NOMO-1 (cell line): ENCODE data around the gene FAM163B.
"Not testable (repeated sequence)": the region's sequence is repeated elsewhere in the genome, so short reads cannot be mapped to it uniquely, and the experiment has no call there.

ENCODE experiments used
- DNase-seq, 2 experiments: peaks; one replicate each; lab custom pipeline; 2025; ENCODE audit not compliant: unreplicated experiment in 2 of 2; lab: John Stamatoyannopoulos, UW

Gene FAM163B

DNA sequence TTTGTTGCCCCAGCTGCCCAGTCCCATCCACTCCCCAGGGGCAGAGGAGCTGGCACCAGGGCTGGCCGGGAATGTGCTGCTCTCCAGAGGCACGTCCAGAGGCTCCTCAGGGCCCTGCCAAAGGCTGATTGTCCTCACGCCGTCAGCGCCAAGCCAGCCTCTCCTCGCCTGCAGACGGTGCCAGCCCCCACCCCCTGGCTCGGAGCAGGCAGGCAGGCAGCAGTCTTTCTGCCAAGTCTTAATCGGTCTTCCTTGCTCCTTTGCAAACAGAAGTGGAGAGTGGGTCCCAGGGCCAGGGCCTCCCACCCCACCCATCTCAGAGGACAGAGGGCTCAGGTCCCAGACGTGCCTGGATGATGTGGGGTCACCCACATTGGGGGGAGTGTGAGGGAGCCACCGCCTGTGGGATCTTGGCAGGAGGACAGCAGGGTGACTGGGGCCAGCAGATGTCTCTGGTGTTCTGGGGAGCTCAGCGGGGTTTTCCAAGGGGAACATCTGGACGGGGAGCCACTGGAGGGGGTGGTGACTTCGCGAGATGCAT lies 36.3 kb downstream of the FAM163B start:
- no peak for DNase-seq

- DNase-seq, result no peak
Measured at GRCh38 chr9:133571896-133572595, 37.1 kb downstream of the FAM163B start.

DNA sequence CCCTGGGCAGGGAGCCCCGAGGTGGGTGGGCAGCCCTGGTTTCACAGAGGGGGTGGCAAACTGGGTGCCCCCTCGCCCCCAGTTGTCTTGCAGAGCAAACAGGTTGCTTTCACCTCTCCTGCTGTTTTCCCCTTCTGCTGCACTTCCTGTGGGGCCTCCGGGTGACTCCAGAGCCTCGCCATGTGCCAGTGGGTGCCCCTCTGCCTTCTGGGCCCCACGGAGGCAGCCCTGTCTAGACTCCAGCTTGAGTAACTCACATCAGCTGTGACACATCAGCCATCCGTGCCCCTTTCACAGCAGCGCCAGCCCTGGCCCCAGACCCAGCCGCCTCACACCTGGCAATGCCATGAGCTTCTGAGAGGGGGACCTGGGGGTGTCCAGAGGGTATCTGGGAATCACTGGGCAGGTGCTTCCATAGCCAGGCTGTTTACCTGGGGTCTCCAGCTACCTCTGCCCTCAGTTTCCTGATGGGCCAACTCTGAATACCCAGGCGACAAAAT lies 37.7 kb downstream of the FAM163B start:
- DNase-seq, result no peak

GRCh38 chr9:133570691-133571080 lies 38.5 kb downstream of the FAM163B start:
- DNase-seq, result no peak

DNA sequence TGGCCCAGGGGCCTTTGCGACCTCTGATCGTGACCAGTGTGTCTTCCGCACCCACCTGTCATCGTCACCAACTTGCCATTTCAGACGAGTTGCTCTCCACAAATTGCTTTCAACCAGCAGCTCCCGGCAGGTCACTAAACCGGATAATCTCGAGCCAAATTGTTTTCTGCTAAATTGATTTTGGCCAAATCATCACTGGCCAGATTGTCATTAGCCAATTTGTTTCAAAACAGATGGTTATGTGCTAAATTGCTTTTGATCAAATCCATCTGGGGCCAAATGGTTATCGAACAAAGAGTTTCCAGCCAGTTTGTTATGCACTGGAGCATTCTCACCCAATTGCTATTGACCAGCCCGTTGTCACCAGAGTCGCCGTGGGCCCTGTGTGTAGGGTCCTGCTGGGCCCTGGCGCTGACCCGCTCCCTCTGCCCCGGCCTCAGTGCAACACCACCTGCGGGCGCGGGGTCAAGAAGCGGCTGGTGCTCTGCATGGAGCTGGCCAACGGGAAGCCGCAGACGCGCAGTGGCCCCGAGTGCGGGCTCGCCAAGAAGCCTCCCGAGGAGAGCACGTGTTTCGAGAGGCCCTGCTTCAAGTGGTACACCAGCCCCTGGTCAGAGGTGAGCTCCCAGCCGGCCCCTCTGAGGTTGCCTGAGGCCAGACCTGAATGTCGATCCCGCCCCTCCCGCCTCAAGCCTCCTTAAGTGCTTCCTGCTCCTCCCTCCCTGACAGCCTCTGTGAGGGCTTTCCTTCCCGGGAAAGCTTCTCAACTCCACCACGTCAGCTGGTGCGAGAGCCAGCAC lies 39.1 kb downstream of the FAM163B start:
- no peak for DNase-seq

DNA sequence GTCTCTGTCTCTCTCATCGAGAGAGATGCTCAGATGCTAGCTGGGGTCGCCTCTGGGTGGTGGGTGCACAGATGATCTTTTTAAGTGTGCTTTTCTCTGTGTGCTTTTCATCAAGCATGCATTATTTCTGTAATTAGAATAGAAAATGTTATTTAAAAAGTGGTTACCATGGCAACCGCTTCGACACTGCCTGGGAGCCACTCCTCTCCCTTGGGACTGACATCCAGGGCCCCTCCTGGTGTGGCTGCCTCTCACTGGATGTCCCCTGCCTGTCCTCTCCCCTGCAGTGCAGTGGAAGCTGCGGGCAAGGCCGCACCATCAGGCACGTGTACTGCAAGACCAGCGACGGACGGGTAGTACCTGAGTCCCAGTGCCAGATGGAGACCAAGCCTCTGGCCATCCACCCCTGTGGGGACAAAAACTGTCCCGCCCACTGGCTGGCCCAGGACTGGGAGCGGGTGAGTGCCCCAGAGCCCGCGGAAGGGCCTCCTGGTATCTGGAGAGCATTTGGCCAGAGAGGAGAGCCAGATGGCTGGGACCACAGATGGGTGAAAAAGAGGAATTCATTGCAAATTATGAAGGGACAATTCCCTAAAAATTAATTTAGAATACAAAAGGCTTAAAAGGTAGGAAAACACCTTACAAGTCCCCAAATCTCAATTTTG lies 39.9 kb downstream of the FAM163B start:
- DNase-seq, result no peak

DNA sequence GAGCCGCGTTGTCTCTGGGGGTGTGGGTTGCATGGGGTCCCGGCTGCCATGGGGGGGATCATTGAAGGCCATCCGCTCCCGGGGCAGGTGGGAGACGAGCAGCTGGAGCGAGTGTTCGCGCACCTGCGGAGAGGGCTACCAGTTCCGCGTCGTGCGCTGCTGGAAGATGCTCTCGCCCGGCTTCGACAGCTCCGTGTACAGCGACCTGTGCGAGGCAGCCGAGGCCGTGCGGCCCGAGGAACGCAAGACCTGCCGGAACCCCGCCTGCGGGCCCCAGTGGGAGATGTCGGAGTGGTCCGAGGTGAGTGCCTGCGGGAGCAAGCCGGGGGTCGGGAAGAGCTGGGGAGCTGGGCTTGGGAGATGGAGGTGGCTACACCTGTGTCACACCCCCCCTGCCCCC lies 41.0 kb downstream of the FAM163B start:
- no peak for DNase-seq

DNA sequence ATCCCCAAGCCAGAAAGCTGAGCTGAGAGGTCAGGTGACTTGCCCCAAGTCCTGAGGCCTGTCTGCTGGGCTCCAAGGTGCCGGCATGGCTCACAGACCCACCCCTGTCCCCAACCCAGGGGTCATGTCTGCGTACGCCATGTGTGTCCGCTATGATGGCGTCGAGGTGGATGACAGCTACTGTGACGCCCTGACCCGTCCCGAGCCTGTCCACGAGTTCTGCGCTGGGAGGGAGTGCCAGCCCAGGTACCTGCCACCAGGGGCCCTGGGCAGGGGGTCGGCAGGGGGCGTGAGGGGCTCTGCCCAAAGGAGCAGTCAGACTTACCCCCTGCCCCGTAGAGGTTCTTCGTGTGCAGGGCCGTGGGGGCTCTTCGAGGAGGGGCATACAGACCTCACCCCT lies 42.4 kb downstream of the FAM163B start:
- DNase-seq, result no peak

GRCh38 chr9:133566382-133566781 lies 42.8 kb downstream of the FAM163B start:
- no peak for DNase-seq

- DNase-seq, result no peak
Measured at GRCh38 chr9:133564451-133565116, 44.6 kb downstream of the FAM163B start.

DNA sequence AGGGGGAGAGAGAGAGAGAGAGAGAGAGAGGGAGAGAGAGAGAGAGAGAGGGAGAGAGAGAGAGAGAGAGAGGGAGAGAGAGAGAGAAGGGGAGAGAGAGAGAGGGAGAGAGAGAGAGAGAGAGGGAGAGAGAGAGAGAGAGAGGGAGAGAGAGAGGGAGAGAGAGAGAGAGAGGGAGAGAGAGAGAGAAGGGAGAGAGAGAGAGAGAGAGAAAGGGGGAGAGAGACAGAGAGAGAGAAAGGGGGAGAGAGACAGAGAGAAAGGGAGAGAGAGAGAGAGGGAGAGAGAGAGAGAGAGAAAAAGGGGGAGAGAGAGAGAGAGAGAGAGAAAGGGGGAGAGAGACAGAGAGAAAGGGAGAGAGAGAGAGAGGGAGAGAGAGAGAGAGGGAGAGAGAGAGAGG lies 45.4 kb downstream of the FAM163B start:
- DNase-seq, result not testable (repeated sequence)

GRCh38 chr9:133563291-133563796 lies 45.8 kb downstream of the FAM163B start:
- DNase-seq, result no peak

- DNase-seq, result no peak
Measured at GRCh38 chr9:133562611-133563290, 46.4 kb downstream of the FAM163B start.

GRCh38 chr9:133561976-133562554 lies 47.1 kb downstream of the FAM163B start:
- no peak for DNase-seq

DNA sequence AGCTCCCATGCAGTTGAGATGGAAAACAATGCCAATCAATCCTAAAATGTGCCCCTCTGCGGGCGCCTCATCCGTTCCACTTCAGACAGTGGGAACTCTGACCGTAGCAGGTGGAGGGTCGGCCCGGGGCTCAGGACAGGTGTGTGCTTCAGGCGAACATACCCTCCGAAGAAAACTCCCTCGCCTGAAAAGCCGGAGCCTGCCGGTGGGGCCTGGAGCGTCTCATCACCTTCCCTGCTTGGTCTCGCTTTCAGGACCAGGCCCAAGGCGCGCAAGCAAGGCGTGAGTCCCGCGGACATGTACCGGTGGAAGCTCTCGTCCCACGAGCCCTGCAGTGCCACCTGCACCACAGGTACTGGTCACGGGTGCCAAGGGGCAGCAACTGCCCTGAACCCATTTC lies 48.2 kb downstream of the FAM163B start:
- DNase-seq, result no peak

- no peak for DNase-seq
Measured at GRCh38 chr9:133560311-133560710, 48.9 kb downstream of the FAM163B start.

GRCh38 chr9:133558191-133559126 lies 50.7 kb downstream of the FAM163B start:
- DNase-seq, result peak in 1 of 2 experiments; percentile 33

GRCh38 chr9:133557581-133557980 lies 51.6 kb downstream of the FAM163B start:
- DNase-seq, result no peak
